HG03097 (cell line): Measurements from ENCODE around the gene WNT1.

ENCODE experiments used
- ATAC-seq: cut with Tn5 transposase; IDR thresholded peaks from one replicate; pipeline ENCODE4 v1.9.1; 2021; ENCODE audit not compliant: unreplicated experiment, low FRiP score

The WNT1 gene

GRCh38 chr12:49026101-49026500, 48.0 kb downstream of the WNT1 start:
- no peak for ATAC-seq

GRCh38 chr12:49026678-49027480, 48.8 kb downstream of the WNT1 start:
- ATAC-seq = no peak

GRCh38 chr12:49027846-49028555, 49.9 kb downstream of the WNT1 start:
- no peak for ATAC-seq

GRCh38 chr12:49028666-49029275, 50.6 kb downstream of the WNT1 start:
- no peak for ATAC-seq

GRCh38 chr12:49030119-49030518, 52.0 kb downstream of the WNT1 start:
- no peak for ATAC-seq

- no peak for ATAC-seq
Observed at GRCh38 chr12:49030714-49031572, 52.8 kb downstream of the WNT1 start.

- ATAC-seq = no peak
Observed at GRCh38 chr12:49031573-49032161, 53.5 kb downstream of the WNT1 start.
